Breast epithelium (tissue), 3 donors: ENCODE measurements around the gene NDUFAF2.

Experiments used
- CTCF ChIP-seq, 3 donors: fragments of 450-650 bp; IDR thresholded peaks; one replicate each; pipeline ENCODE4 v1.5.1; 2016 to 2017; ENCODE audit warnings: antibody characterized with exemption in 3 of 3, mild to moderate bottlenecking in 3 of 3, moderate library complexity in 3 of 3
- POLR2A ChIP-seq: fragments of 450-650 bp; IDR thresholded peaks from one replicate; pipeline ENCODE4 v1.6.1; 2016; ENCODE audit warnings: antibody characterized with exemption, mild to moderate bottlenecking, moderate library complexity
- POLR2AphosphoS5 ChIP-seq, 3 donors: sonication (generic); formaldehyde crosslinking; IDR thresholded peaks; one replicate each; pipeline ENCODE4 v1.6.1; 2017; ENCODE audit warnings: antibody characterized with exemption in 3 of 3

- no peak for TF ChIP-seq CTCF (IDR thresholded peaks at IDR 0.05)
- TF ChIP-seq POLR2A = no peak
- no peak for TF ChIP-seq POLR2AphosphoS5 (IDR thresholded peaks at IDR 0.05)
Observed at GRCh38 chr5:61198606-61199005, 253.6 kb downstream of the NDUFAF2 start.
